ENCODE measurements around the gene GRHPR. TPM values are rescaled to one million over a fixed set of nuclear protein-coding genes. Genes with fewer than 3 reads are reported as not detected.
"Not testable (repeated sequence)": the region's sequence is repeated elsewhere in the genome, so short reads cannot be mapped to it uniquely, and the experiment has no call there.

GRHPR gene
- total RNA-seq, 2 donors from 2014 or later: 129 to 137 TPM

DNA sequence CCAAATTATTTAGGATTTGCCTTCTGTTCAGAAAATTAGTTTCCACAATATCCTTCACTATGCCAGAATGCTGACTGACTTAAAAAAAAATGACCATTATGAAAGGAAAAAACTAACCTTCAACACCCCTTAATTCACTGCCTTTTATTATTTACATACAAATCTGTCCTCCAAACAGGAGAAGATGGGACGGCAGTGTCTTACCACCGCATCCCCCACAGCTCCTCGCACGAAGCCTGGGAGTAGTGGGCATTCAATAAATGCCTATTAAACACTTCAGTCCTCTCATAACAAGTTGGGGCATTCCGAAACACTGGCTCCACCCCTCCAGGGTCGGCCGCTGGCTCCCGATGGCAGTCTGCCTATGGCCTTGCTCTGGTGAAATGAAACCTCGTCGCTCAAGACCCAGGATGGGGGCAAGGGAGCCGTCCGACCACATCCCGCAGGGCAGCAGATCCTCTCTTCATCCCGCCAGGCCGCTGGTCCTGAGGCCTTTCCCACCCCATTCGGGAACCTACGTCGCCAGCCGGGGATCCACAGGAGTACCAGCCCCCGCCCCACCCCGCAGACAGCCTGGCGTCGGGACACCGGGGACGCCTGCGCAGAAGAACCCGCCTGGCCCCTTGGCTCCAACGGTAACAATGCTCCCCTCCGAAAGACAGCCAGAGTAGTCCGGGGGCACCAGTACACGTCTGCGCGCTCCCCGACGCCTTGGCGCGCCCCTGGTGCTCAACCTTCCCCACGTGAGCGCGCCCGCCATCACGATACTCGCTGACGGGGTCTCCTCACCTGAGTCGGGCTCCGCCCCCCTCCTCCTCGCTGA is 42.1 kb downstream of the GRHPR start:
- H3K36me3 ChIP-seq: no peaks in the 10 kb centered on the region
- no peaks in the 10 kb centered on the region for H3K9me3 ChIP-seq
- peak; percentile 82 for DNase-seq (ENCODE audit: low spot score)
- TF ChIP-seq, protein P1, sequence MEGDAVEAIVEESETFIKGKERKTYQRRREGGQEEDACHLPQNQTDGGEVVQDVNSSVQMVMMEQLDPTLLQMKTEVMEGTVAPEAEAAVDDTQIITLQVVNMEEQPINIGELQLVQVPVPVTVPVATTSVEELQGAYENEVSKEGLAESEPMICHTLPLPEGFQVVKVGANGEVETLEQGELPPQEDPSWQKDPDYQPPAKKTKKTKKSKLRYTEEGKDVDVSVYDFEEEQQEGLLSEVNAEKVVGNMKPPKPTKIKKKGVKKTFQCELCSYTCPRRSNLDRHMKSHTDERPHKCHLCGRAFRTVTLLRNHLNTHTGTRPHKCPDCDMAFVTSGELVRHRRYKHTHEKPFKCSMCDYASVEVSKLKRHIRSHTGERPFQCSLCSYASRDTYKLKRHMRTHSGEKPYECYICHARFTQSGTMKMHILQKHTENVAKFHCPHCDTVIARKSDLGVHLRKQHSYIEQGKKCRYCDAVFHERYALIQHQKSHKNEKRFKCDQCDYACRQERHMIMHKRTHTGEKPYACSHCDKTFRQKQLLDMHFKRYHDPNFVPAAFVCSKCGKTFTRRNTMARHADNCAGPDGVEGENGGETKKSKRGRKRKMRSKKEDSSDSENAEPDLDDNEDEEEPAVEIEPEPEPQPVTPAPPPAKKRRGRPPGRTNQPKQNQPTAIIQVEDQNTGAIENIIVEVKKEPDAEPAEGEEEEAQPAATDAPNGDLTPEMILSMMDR (IDR thresholded peaks at IDR 0.05): no peak
- H3K4me3 ChIP-seq: peak overlapping the region; percentile 67 to 82
- H3K27ac ChIP-seq: peak overlapping the region; percentile 98 to 99
- H3K27me3 ChIP-seq: no peaks in the 10 kb centered on the region
- H3K4me1 ChIP-seq: peaks cover 0 to 35% of the 10 kb centered on the region in 2 donors

DNA sequence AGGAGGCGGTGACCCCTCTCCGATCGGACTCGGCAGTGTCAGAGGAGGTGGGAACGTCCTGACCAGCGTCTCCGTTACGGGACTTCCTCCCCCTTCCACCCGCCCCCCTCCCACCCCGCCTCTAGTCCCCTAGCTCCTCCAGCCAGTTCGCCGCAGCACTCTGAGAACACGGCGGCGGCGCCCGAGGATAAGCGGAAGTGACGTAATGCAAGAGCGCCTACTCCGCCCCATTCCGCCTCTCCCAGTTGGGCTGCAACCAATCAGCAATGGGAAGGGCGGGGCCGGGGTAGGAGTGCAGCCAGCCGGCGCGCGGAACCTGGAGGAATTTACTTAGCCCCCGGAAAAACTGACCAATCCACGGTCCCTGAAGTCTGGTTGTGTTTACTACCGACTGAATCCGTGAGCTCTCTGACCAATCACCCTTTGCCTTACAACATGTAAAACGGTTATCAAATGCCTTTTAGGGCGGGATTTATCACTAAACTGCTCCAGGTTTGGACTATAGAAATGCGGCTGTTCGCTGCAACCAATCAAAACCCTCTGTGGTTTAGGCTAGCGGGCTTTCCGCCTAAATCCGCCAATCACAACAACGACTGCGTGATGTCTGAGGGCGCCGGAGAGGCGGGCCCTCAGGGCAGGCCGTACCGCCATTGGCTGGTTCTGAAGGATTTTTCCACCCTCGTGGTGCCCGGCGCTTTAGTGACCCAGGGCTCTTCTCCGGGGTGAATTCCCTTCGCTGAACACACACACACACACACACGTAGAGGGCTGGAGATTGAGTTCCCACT is 42.9 kb downstream of the GRHPR start, which contains the start of gene ZBTB5:
TSS of gene ZBTB5 (minus strand) at position 202 of the 788 bp plus-strand sequence. CDS start 22,899 bp downstream, outside the sequence.
- peak; percentile 100 for DNase-seq (ENCODE audit: low spot score)
- H3K27me3 ChIP-seq: no peaks in the 10 kb centered on the region
- TF ChIP-seq, protein P1 (IDR thresholded peaks at IDR 0.05): no peak
- no peaks in the 10 kb centered on the region for H3K9me3 ChIP-seq
- H3K4me1 ChIP-seq: peaks cover 0 to 35% of the 10 kb centered on the region in 2 donors
- H3K27ac ChIP-seq: peak within 1 kb of the TSS; percentile 98 to 99
- peak within 1 kb of the TSS; percentile 67 to 82 for H3K4me3 ChIP-seq
- no peaks in the 10 kb centered on the region for H3K36me3 ChIP-seq

DNA sequence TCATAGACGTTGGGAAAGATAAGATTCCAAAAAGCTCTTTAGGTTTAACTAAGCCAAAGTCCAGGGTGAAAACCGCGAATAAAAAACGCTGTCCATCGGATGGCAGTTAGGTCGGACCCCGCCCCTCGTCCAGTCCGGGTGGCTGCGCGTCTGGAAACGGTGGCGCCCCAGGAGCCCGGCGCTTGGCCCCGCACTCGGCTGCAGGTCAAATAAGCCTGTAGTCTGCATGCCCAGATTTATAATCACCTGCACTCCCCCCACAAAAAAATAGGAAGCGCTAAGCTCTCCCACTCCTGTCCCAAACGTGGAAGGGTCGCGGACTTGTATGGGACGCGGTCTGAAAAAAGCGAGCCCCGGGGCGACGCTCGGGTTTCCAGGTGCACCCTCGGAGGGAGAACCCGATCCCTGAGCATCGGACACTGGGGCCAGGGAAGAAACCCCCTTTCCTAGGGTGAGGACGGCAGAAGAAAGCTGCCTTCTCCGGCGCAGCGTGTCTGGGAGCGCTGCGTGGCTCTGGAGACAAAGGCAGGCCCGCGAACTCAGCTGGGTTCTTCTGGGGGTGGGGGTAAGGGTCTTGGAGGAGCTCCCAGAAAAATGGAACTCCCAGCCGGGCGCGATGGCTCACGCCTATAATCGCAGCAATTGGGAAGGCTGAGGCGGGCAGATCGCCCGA is 43.7 kb downstream of the GRHPR start:
- Histone ChIP-seq H3K9me3 (no peaks in the 10 kb centered on the region), H3K27me3 (no peaks in the 10 kb centered on the region), H3K4me3 (peak overlapping the region; percentile 67 to 82), H3K4me1 (peaks cover 0 to 31% of the 10 kb centered on the region in 2 donors), H3K27ac (peak overlapping the region; percentile 98 to 99), H3K36me3 (no peaks in the 10 kb centered on the region)
- TF ChIP-seq, protein P1 (IDR thresholded peaks at IDR 0.05): no peak
- peak; percentile 90 for DNase-seq (ENCODE audit: low spot score)

DNA sequence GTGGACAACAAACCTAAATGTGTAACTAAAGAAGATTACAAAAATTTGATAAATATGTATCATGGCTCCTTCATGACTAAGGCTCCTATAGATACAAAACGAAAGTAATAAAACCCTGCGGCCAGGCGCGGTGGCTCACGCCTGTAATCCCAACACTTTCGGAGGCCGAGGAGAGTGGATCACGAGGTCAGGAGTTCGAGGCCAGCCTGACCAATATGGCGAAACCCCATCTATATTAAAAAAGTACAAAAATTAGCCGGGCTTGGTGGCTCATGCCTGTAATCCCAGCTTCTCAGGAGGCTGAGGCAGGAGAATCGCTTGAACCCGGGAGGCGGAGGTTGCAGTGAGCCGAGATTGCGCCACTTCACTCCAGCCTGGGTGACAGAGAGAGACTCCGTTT is 45.0 kb downstream of the GRHPR start:
- not testable (repeated sequence) for H3K27ac ChIP-seq; H3K9me3 ChIP-seq; H3K4me3 ChIP-seq; H3K36me3 ChIP-seq; DNase-seq (ENCODE audit: low spot score); H3K27me3 ChIP-seq
- H3K4me1 ChIP-seq: peaks cover 0 to 27% of the 10 kb centered on the region in 2 donors

DNA sequence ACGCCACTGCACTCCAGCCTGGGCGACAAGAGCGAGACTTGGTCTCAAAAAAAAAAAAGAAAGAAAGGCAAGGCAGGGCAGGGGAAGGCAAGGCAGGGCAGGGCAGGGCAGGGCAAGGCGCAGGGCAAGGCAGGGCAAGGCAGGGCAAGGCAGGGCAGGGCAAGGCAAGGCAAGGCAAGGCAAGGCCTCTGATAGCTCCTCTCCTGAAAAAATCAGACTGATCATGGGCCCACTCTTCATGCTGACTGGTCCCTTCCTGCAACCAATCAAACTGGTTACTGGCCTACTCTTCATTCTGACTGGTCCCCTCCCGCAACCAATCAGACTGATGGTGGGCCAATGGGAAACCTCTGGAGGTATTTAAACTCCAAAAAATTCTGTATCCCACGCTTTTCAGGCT is 46.1 kb downstream of the GRHPR start:
- no peak for DNase-seq (ENCODE audit: low spot score)
- no peak overlapping the region for H3K27ac ChIP-seq
- no peak overlapping the region for H3K4me3 ChIP-seq
- H3K9me3 ChIP-seq: no peaks in the 10 kb centered on the region
- H3K36me3 ChIP-seq: no peaks in the 10 kb centered on the region
- no peaks in the 10 kb centered on the region for H3K27me3 ChIP-seq
- TF ChIP-seq, protein P1 (IDR thresholded peaks at IDR 0.05): no peak
- H3K4me1 ChIP-seq: peaks cover 0 to 16% of the 10 kb centered on the region in 2 donors

Measured in right atrium auricular region (tissue), 2 donors.